ENCODE results near the gene TMSB4X.
"Not testable (repeated sequence)": the region's sequence is repeated elsewhere in the genome, so short reads cannot be mapped to it uniquely, and the experiment has no call there.

TMSB4X gene

DNA sequence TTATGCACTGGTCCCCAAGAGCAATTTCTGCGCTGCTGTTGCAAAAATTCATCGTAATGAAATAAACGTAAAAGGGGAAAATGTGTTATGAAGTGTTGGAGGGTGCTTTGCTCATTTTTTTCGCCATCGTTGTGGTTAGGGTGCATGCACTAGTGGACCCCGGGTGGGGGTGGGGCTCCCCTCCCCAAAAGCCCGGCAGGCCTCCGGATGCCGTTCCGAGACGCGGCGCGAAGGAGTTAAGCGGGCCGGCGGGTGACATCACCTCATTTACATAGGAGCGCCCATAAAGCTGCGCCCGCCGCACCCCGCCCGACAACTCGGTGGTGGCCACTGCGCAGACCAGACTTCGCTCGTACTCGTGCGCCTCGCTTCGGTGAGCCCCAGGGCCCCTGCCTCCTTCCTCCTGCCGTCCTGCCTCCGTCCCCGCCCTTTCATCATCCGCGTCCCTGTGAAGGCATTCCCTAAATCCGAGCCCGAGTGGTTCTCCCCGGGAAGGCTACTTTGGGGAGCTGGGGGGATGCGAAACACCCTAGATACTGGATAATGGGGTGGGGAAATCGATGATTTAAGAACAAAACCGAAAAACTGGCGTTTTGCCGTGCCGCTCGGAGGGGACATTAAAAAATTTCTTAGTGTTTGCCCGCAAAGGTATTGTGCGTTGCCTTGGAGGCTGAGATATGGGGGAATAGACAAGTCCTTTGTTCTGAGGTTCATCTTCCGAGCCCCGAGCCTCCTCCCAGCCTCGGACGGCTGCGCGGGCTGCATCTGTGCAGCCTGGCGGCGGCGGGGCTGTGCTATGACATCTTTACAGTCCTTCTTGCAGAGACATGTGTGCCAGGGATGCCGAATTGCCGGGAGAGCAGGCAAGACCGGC lies at the start of gene TMSB4X:
TMSB4X (plus strand) TSS at position 315 of the 874 bp plus-strand sequence.
- peak; percentile 68 to 88 for DNase-seq

DNA sequence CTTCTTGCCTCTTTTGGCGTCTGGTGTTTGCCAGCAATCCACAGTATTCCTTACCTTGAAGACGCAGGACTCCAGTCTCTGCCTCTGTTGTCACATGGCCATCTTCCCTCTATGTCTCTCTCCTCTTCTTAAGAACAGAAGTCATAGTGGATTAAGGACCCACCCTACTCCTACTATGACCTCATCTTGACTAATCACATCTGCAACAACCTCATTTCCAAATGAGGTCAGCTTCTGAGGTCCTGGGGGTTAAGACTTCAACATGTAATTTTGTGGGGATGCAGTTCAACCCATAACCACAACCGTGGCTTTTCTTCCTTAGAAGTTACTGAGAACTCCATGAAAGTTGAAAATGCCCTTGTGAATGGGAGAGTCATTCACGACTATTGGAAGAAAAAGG lies 45.2 kb upstream of the TMSB4X start:
- DNase-seq = no peak

DNA sequence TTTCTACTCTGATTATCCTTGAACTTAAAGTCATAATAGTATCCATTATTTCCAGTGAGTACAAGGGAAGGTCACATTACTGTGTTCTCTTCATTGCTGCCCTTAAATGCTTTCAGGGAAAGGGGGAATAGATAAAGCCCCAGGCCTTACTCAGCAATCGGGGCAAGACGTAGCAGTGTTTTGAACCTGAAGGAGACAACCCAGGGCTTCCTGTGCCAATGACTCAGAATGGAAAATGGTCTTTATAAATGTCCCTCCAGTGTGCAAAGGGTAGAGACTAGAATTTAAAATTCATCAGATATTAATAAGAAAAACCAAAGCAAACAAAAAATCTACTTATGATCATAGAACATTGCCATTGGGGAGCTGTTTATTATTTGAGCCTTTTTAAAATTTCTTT lies 44.8 kb upstream of the TMSB4X start:
- DNase-seq = no peak

DNA sequence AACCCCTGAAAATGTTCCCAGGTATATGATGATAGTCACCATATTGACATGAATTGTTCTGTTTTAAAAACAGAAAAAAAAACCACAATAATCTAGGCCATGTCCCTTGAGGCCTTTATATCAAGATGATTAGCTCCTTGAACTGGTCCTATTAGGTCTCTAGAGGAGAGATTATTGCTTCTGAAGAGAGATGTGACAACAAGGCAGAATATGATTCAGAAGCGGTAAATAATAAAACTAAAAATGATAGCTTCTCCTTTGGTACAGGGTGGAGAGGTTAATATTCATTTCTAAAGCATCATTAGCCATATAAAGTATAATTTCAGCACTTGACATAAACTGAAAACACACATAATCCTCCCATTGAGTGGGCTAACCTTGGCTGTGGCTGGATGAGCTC lies 42.7 kb upstream of the TMSB4X start:
- no peak for DNase-seq

DNA sequence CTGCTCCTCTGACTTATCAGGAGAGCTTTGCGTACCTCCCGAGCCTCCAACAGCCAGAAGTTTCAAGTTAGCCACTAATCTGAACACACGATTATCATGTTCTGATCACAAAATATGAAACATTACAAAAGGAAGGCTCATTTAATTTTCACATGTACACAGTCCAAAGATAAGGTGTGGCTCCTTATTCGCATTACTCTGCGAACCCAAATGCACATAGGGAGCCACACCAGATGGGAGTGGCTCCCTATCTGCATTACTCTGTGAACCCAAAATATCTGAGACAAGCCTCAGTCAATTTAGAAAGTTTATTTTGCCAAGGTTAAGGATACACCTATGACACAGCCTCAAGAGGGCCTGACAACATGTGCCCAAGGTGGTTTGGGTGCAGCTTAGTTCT lies 40.1 kb upstream of the TMSB4X start:
- no peak for DNase-seq

DNA sequence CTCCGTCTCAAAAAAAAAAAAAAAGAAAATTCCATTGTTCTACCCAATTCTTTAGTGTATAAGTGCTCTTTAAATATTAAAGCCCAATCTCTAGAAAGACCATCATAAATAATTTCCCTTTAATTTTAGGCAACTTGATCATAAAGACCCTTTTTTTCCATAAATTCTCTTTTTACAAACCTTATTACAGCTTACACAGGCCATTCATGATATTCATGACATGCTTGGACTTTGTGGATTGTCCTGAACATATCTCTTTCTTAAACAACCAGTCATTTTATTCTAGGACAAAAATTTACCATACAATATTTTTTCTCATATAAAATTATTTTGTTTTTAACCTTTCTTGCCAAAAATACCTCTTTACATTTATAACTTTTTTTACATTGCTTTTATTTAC lies 38.0 kb upstream of the TMSB4X start:
- no peak for DNase-seq

DNA sequence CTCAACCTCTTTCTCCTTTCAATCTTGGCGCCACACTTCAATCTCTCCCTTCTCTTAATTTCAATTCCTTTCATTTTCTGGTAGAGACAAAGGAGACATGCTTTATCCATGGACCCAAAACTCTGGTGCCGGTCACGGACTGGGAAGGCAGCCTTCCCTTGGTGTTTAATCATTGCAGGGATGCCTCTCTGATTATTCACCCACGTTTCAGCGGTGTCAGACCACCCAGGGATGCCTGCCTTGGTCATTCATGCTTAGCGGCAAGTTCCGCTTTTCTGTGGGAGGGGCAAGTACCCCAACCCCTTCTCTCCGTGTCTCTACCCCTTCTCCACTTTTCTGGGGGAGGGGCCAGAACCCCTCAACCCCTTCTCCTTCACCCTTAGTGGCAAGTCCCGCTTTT lies 34.4 kb upstream of the TMSB4X start:
- not testable (repeated sequence) for DNase-seq

DNA sequence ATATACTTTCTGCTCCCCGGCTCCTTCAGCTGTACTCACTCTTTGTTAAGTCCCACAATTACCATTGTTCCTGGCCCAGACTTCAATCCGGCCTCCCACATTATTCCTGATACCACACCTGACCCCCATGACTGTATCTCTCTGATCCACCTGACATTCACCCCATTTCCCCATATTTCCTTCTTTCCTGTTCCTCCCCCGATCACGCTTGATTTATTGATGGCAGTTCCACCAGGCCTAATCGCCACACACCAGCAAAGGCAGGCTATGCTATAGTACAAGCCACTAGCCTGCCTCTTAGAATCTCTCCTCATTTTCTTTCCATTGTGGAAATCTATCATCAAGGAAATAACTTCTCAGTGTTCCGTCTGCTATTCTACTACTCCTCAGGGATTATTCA lies 31.3 kb upstream of the TMSB4X start:
- DNase-seq = not testable (repeated sequence)

DNA sequence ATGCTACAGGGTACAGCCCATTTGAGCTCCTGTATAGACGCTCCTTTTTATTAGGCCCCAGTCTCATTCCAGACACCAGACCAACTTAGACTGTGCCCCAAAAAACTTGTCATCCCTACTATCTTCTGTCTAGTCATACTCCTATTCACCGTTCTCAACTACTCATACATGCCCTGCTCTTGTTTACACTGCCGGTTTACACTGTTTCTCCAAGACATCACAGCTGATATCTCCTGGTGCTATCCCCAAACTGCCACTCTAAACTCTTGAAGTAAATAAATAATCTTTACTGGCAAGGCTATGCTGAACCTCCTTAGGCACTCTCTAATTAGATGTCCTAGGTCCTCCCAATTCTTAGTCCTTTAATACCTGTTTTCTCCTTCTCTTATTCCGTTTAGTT lies 30.5 kb upstream of the TMSB4X start:
- not testable (repeated sequence) for DNase-seq

DNA sequence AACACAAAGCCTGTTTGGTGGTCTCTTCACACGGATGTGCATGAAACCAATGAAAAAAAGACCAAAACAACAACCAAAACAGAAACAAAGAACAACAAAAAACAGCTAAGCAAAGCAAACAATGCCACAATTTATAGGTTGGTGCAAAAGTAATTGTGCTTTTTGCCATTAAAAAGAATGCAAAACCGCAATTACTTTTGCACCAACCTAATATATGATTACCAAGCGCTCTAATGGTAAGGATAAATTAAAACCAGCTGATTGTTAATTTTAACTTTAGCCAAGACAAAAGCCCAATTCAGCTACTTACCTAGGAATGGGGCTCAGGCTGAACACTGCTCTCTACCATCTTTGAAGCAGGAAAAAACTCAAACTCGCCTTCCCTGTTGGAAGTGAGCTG lies 29.4 kb upstream of the TMSB4X start:
- DNase-seq = no peak

DNA sequence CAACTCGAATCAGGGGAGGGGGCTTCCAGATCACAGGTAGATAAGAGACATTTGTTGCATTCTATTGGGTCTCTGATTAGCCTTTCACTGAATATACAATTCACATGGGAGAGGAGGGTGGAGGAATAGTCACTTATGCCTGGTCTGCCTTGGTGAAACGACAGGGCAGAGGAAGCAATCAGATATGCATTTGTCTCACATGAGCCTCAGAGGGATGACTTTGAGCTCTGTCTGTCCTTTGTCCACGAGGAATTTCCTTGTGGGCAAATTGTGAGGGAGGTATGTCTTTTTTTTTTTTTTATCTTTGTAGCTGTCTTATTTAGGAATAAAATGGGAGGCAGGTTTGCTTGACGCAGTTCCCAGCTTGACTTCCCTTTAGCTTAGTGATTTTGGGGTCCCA lies 28.5 kb upstream of the TMSB4X start:
- DNase-seq = no peak

DNA sequence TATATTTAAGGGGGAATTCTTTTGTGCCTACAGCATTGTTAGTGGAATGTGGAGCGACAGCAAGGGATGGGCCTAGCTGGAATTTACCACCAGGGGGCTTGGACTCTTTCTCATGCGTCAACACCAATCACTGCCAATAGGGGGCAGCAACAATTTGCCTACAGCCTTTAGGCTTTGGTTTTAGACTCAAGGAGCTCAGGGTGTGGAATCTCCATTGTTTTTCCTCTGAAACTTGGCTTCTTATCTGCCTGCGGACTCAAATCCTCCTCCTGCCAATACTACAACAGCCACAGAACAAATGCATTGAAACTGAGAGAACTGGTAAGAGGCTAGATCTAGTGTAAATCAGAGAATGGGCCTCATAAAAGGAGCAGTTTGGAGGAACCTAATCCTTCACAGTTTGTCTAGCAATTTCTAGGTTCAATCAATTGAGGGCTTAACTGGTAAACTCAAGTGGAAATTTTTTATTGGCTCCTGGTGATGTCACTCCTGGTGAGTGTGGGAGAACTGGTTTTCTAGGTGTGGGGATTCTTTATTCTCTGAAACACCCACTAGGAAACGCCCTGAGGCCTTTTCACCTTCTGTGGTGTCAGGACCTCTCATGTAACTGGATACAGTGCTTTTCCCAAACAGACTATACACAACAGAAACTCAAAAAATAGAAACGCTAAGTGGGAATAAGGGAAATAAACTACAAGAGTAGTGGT lies 27.9 kb upstream of the TMSB4X start:
- DNase-seq = peak; percentile 33 to 89

DNA sequence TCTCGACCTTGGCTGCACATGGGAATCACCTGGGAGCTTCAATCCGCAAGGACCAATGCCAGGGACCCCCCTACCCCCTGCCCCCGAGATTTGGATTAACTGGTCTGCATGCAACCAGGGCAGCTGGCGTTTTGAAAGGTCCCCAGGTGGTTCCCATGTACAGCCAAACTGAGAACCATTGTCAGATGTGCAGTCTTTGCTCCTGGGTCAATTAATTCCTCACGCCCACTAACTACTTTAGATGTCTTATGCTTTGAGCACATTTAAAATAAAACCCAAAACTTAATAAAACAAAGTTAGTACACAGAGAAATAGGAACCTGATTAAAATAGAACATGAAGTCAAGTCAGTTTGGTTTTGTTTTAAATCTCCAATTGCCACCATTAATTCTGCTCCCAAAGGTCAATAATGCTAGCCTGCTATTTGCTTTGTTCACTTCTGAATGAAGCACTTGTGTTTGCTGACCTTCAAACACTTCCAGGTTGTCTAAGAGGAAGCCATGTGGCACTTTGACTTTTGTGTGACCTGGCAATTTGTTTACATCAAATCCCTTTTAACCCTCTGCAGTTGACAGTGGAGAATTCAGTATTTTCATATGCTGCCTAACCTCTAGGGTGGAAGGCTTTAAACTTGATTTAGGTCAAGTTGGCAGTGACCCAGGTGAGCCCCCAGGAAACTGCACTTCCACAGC lies 27.2 kb upstream of the TMSB4X start:
- no peak for DNase-seq

DNA sequence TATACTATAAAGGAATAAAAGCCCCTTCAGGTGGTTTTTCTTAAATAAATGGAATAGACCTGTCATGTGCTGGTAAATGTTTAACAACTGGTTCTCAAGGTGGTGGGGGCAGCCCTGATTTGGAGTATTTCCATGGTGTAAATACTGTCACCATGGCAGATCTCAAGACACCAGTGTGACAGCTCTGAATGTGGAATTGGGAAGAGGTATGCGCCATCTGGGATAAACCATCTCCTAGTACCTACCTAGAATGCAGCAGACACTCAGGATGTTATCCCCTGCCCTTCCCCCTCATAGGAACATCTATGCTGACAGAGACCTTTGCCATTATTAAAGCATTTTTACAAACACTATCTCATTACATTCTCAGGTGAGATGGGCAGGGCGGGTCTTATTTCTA lies 26.4 kb upstream of the TMSB4X start:
- no peak for DNase-seq

DNA sequence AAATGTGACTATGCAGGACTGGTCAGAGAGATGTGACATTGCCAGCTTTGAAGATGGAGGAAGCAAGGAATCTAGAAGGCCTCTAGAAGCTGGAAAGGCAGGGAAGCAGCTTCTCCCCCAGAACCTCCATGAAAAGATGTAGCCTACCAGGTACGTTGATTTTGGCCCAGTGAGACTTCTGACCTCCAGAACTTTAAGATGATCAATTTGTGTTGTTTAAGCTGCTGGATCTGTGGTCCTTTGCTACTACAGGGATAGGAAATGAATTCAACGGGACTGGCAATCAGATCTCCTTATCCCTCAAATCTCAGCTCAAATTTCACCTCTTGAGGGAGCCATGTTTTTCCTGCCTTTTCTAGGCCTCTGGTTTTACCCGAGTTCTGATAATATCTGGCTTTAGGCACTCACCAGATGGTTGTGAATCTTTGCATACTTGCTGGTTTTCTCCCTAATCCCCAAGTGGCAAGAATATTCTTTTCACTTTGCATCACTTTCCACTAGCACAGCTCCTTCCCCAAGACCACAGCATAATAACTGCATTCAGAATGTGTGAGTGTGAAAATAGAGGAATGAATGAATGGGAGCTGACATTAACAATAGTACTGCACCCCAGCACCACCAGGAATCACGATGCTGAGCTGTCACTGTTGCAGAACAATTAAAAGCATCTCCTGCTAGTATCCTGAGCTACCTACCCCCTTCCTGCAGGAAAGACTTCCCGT lies 25.5 kb upstream of the TMSB4X start:
- DNase-seq = no peak

DNA sequence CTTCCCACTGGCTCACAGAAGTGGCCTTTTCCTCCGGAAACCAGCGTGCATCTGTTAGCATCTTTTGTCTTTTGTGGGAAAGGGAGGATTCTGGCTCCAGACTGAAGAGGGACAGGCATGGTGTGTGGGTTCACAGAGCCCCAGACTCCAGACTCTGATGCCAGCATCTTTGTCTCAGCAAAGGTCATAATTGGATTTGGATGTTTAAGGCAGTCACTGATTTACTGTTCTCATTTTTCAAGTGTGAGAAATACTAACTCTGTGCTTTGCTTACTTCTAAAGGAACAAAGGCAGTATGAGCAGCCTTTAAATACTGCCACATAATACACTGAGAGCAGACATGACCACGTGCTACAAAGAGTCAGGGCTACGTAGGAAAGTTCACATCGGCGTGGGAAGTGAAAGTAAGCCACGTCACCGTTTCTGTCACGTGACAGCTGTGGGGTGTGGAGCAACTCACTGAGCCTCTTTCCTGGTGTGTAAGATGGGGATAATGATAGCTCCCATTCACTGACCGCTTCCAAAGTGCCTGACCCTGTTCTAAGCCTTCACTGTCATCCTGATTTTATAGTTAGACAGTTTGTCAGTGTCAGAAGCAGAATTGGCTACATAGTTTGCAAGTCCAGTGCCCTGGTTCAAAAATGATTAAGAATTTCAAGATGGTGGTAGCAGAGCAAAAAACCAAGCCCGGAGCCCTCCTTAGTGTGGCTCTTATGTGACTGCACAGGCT lies 24.8 kb upstream of the TMSB4X start:
- no peak for DNase-seq

DNA sequence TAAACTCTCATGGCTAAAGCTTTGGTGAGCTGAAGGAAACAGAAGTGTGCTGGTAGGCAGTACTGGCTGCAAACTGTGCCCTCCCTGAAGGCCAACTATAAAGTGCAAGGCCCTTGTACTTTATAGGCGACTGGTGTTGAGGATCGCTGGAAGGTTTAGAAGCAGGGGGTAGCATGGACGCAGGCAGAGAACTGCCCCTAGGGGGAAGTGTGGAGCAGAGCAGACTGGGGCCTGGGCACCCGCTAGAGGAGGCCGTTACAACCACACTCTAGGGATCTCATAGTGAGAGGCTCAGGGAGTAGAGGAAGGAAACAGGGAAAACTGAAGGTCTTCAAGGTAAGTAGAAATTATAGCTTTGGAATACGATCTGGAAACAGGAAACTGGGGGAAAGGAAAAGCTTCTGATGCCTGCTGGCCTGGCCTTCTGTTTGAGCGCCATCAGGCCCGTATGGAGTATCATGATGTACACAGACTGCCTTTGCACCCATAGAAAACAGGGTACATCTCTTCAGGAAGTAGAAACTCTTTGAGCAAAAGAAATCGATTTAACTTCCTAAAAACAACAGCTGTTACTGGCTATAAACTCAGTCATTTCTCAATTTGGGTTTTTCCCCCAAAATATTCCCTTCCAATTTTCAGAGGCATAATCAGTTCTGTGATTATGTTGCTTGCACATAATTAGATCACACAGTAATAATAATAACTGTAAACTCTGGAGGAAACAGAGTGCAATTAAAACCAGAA lies 23.9 kb upstream of the TMSB4X start:
- no peak for DNase-seq

DNA sequence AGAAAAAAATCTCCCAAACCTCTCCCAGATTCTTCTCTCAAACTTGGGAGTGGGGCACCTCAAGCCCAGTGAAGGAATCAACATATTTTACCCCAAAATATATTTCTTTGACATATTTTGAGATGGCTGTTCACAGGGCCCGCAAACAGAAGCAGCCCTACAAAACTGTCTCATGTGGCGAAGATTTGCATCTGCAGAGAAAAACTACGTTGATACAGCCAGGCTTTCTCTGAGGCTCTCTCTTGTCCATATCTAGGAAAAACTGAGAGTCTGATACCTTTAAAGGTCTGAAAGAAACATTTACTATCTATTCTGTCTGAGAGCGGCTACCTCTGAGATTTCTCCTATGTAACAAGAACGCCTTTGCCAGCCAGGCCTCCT lies 23.3 kb upstream of the TMSB4X start:
- DNase-seq = no peak

DNA sequence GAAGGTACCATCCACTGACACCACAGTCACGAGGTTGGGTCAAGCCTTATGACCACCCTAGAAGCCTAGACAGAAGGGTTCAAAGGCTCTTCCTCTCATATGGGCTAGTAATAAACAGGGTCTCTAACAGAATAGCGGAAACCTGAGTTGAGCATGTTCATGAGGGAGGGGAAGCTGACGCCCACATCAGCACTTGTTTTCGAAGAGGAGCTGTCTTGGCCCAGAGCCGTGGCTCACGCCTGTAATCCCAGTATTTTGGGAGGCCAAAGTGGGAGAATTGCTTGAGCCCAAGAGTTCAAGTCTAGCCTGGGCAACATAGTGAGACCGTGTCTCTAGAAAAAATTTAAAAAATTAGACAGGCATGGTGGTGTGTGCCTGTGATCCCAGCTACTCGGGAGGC lies 21.5 kb upstream of the TMSB4X start:
- DNase-seq = no peak

DNA sequence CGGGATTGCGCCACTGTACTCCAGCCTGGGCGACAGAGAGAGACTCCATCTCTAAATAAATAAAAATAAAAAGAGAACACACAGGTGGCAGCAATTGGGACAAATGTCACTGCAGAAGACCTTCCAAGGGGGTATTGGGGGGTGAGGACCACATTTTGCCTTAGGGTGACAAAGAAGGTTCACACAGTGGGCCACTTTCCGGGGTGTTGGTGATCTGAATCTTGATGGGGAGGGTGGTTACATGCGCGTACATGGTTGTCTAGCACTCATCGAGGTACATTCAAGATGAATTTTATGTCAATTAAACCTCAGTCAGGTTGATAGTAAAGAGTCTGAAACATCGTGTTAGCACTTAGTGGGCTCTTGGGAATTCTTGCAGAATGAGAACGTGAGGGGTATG lies 20.5 kb upstream of the TMSB4X start:
- no peak for DNase-seq

DNA sequence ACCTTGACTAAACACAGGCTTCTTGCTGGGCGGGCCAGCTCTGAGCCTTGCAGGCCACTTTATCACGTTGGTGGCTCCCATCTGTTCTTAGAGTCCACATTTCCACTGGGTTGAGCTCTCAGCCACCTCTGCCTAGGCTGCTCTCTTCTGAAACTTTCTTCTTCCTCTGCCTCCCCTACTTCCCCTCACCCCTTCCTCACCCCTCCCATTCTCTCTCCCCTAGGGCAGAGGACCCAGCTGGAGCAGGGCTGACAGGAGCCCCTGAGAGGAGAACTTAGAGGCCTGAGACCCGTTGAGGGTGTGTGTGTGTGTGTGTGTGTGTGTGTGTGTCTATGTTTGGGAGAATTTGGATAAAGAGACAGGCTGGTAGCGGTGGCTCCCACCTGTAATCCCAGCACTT lies 19.9 kb upstream of the TMSB4X start:
- DNase-seq = no peak

Data from NCI-H446 (cell line).